Measurements from ENCODE around the gene LDHAL6B.

The LDHAL6B gene

DNA sequence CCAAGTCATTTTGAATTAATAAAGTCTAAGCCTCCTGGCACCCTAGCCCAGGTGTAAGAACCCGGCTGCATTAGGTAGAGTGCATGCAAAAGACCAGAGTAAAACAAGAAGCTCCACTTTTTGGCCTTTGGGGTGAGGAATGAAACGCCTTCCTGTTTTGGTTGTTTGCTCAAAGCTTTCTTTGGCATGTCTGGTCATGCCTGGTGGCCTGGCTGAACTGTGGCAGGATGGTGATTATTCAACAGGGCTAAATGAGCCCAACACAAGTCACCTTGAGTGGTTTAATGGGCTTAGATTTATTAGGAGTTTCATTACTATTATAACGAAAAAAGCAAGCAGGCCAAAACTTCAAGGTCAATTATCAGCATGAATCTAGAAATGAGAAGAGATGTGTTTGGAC lies 40.9 kb upstream of the LDHAL6B start:
- in situ Hi-C loops (cut with MboI; ENCODE audit: low sequenced_read_pairs, unreplicated experiment), result loop anchor here (25.0 kb wide), 1 partner anchor 322 kb away; no protein-coding TSS in a partner anchor
- TF ChIP-seq, protein P1, sequence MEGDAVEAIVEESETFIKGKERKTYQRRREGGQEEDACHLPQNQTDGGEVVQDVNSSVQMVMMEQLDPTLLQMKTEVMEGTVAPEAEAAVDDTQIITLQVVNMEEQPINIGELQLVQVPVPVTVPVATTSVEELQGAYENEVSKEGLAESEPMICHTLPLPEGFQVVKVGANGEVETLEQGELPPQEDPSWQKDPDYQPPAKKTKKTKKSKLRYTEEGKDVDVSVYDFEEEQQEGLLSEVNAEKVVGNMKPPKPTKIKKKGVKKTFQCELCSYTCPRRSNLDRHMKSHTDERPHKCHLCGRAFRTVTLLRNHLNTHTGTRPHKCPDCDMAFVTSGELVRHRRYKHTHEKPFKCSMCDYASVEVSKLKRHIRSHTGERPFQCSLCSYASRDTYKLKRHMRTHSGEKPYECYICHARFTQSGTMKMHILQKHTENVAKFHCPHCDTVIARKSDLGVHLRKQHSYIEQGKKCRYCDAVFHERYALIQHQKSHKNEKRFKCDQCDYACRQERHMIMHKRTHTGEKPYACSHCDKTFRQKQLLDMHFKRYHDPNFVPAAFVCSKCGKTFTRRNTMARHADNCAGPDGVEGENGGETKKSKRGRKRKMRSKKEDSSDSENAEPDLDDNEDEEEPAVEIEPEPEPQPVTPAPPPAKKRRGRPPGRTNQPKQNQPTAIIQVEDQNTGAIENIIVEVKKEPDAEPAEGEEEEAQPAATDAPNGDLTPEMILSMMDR (IDR thresholded peaks at IDR 0.05; ENCODE audit: borderline replicate concordance, control extremely low read depth, extremely low read depth, insufficient read depth, missing control alignments), result no peak
- no peak for DNase-seq (ENCODE audit: low spot score)

DNA sequence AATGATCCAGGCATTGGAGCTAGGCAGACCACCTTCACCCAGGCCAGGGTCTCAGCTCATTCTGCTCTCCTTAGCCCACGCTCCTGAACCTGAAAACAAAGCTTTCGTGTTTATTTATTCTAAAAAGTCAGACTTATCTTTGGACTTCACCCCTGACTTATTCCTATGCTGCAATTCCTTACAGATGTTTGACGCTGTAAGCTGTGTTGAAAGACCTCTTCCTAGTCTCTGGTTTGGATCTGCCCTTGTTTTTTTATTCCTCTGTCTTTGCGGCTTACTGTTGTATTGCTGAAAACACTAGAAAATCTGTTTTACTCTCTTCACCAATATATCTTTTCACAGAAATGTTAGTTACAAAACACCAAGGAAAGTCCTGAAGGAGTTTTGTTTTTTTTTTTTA lies 40.5 kb upstream of the LDHAL6B start:
- in situ Hi-C loops (cut with MboI; ENCODE audit: low sequenced_read_pairs, unreplicated experiment), result loop anchor here (25.0 kb wide), 1 partner anchor 321 kb away; no protein-coding TSS in a partner anchor

DNA sequence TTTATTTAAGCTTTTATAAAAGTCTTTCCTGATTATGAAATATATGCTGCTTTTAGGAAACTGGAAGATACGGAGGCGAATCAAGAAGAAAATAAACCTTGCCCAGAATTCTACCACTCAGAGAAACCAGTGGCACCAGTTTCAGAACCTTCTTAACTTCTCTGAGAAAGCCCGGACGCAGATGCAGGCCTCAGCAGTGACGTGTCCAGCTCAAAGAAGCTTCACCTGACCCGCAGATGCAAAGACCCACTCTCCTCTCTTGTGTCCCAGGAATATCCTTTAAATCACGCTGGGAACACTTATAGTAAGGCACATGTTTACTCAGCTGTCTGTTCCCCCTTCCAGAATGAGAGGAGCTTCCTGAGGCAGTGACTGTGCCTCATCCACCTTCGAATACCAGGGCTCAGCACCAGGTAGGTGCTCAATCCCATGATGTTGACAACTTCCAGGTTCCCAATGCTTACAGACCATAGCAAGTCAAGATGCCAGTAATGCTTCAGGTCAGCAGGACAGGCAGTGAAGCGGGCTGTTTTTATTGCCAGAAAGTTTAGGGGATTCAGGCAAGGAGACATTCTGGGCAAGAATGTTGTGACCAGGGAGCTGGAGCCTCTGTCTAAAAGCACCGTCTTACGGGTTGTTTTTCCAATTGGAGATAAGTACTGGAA lies 39.9 kb upstream of the LDHAL6B start:
- TF ChIP-seq, protein P1 (IDR thresholded peaks at IDR 0.05; ENCODE audit: borderline replicate concordance, control extremely low read depth, extremely low read depth, insufficient read depth, missing control alignments), result no peak
- in situ Hi-C loops (cut with MboI; ENCODE audit: low sequenced_read_pairs, unreplicated experiment), result loop anchor here (25.0 kb wide), 1 partner anchor 321 kb away; no protein-coding TSS in a partner anchor
- DNase-seq (ENCODE audit: low spot score), result no peak

More for the DNA sequence above, 40.5 kb upstream of the LDHAL6B start:
- no peak for DNase-seq (ENCODE audit: low spot score)
- TF ChIP-seq, protein P1 (IDR thresholded peaks at IDR 0.05; ENCODE audit: borderline replicate concordance, control extremely low read depth, extremely low read depth, insufficient read depth, missing control alignments), result no peak

DNA sequence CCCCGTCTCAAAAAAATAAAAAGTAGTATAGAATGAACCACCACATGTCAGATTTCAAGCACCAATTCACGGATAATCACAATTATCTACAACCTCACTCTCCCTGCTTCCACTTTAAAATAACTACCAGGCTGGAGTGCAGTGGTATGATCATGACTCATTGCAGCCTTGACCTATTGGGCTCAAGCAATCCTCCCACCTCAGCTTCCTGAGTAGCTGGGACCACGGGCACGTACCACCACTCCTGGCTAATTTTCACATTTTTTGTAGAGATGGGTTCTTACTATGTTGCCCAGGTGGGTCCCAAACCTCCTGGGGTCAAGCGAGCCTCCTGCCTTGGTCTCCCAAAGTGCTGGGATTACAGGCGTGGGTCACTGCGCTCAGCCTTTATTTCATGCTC lies 38.1 kb upstream of the LDHAL6B start:
- TF ChIP-seq, protein P1 (IDR thresholded peaks at IDR 0.05; ENCODE audit: borderline replicate concordance, control extremely low read depth, extremely low read depth, insufficient read depth, missing control alignments), result no peak
- in situ Hi-C loops (cut with MboI; ENCODE audit: low sequenced_read_pairs, unreplicated experiment), result loop anchor here (25.0 kb wide), 1 partner anchor 319 kb away; no protein-coding TSS in a partner anchor
- no peak for DNase-seq (ENCODE audit: low spot score)

DNA sequence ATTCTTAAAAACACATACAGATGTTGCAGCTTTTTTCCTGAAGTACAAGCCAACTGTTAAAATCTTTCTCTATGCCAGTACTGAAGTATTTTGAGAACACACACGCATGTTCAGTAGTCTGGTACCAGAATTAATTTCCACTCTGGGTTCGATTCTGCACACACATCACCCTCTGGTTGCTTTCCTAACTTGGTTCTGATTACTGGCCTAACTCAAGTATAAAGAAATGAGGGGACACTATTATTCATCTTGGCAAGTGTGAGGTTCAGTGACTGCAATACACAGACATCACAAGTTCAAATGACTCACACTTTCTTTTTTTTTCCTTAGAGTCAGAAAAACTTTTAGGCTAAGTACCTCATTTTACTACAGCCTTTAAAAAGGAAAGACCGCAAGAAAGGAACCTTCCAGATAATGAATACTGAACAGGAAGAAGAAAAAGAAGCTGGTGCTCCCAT lies 37.4 kb upstream of the LDHAL6B start:
- TF ChIP-seq, protein P1 (IDR thresholded peaks at IDR 0.05; ENCODE audit: borderline replicate concordance, control extremely low read depth, extremely low read depth, insufficient read depth, missing control alignments), result no peak
- in situ Hi-C loops (cut with MboI; ENCODE audit: low sequenced_read_pairs, unreplicated experiment), result loop anchor here (25.0 kb wide), 1 partner anchor 318 kb away; no protein-coding TSS in a partner anchor
- DNase-seq (ENCODE audit: low spot score), result no peak

DNA sequence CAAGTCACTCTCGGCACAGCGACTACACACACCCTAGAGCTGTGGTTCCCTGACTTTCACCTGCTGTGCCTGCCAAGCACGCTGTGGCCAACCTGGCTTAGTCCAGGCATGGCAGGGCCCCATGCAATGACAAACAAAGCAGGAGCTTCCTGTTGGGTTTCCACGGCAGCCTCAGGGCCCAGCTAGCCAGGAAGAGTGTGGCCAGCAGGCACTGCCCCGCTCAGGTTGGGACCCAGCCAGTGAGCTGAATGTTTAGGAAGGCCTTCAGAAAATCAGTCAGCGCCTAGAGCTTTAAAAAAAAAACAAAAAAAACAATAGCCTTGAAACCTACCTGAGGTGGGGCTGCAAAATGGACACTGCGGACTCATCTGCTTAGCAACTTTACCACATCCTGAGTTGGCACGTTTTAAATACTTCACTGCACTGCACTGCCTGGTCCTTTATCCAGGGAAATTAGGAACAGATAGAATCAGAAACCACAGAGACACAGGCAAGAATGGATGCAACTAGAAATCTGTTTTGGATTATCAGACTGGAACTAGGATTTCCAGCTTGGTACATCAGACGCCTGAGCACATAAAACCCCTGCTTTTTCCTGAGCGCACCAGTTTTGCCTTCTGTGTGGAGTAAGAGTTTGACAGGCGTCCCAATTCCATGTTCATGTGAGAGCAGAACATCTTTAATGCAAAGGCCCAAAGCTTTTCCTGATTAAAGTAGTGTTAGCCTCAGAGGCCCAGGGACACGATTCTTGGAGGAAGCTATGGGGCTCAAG lies 36.2 kb upstream of the LDHAL6B start:
- no peak for DNase-seq (ENCODE audit: low spot score)
- in situ Hi-C loops (cut with MboI; ENCODE audit: low sequenced_read_pairs, unreplicated experiment), result loop anchor here (25.0 kb wide), 1 partner anchor 317 kb away; no protein-coding TSS in a partner anchor
- TF ChIP-seq, protein P1 (IDR thresholded peaks at IDR 0.05; ENCODE audit: borderline replicate concordance, control extremely low read depth, extremely low read depth, insufficient read depth, missing control alignments), result no peak

All from GM13976 (cell line).